ENCODE data around the gene ZNF705A. TPM values are rescaled to one million over a fixed set of nuclear protein-coding genes. Genes with fewer than 3 reads are reported as not detected.

ZNF705A gene
- total RNA-seq, 1 donor from 2014 or later = not detected

Other genes starting within 250 kb of the ZNF705A start
- gene SLC2A3, start 220.8 kb upstream of the ZNF705A start, total RNA-seq = 431 TPM
- 29.9 TPM for gene FOXJ2, start 124.3 kb upstream of the ZNF705A start, total RNA-seq
- gene C3AR1, start 90.7 kb upstream of the ZNF705A start, total RNA-seq = 21.8 TPM
- gene NECAP1, start 74.7 kb upstream of the ZNF705A start, total RNA-seq = 34.8 TPM
- 4.6 TPM for gene CLEC4A, start 33.4 kb upstream of the ZNF705A start, total RNA-seq
- not detected for gene FAM90A1, start 70.6 kb downstream of the ZNF705A start, total RNA-seq

Data from sciatic nerve (tissue), 1 donor.